HFF-Myc (cell line): ENCODE results near the gene PLCB1.

ENCODE experiments used
- DNase-seq: peaks from one replicate; pipeline ENCODE4 v3.0.0-alpha.2; 2011; ENCODE audit warnings: low read depth; ENCODE audit errors: extremely low read depth
- H3K4me3 ChIP-seq: replicated peaks from 2 replicates; pipeline ENCODE4 v1.5.1; 2011; ENCODE audit warnings: low read depth, mild to moderate bottlenecking, control low read depth, low read length
- TF ChIP-seq, protein P1 (sequence below): IDR thresholded peaks from 2 replicates; pipeline ENCODE4 v1.5.1; 2012; ENCODE audit warnings: mild to moderate bottlenecking, low read depth, low read length, control low read depth; ENCODE audit errors: missing control alignments

The PLCB1 gene

DNA sequence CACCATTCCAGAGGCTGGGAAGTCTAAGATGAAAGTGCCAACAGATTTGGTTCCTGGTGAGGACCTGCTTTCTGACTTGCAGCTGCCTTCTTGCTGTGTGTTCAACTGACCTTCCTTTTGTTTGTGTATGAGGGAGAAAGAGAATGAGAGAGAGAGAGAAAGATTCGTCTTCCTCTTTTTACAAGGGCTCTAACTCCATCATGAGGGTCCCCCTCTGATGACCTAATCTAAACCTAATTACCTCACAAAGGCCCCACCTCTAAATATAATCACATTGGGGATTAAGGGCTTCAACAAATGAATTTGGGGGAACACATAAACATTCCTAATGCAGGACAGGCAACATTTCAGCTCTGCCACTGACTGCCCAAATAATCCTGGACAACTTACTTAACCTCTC lies 130.7 kb downstream of the PLCB1 start:
- TF ChIP-seq, protein P1, sequence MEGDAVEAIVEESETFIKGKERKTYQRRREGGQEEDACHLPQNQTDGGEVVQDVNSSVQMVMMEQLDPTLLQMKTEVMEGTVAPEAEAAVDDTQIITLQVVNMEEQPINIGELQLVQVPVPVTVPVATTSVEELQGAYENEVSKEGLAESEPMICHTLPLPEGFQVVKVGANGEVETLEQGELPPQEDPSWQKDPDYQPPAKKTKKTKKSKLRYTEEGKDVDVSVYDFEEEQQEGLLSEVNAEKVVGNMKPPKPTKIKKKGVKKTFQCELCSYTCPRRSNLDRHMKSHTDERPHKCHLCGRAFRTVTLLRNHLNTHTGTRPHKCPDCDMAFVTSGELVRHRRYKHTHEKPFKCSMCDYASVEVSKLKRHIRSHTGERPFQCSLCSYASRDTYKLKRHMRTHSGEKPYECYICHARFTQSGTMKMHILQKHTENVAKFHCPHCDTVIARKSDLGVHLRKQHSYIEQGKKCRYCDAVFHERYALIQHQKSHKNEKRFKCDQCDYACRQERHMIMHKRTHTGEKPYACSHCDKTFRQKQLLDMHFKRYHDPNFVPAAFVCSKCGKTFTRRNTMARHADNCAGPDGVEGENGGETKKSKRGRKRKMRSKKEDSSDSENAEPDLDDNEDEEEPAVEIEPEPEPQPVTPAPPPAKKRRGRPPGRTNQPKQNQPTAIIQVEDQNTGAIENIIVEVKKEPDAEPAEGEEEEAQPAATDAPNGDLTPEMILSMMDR, result no peak
- DNase-seq, result no peak
- H3K4me3 ChIP-seq, result no peak overlapping the region

DNA sequence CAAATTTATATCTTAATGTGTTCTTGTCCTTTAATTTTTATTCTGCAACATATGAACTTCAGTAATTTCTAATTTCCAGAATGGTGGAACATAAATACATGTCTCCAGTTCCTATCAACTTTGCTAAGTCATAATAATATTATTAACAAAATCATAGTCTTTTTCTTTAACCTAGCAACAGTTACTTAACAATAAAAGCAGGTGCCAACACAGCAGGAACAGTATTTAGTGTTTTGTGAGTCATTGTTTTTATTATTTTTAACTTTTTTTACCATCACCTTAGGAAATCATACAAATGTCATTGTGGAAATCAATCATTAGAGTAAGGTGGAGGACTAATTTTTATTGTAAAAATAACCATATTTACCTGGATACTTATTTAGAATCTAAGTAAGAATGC lies 133.5 kb downstream of the PLCB1 start:
- TF ChIP-seq, protein P1, result no peak
- no peak for DNase-seq
- no peak overlapping the region for H3K4me3 ChIP-seq

DNA sequence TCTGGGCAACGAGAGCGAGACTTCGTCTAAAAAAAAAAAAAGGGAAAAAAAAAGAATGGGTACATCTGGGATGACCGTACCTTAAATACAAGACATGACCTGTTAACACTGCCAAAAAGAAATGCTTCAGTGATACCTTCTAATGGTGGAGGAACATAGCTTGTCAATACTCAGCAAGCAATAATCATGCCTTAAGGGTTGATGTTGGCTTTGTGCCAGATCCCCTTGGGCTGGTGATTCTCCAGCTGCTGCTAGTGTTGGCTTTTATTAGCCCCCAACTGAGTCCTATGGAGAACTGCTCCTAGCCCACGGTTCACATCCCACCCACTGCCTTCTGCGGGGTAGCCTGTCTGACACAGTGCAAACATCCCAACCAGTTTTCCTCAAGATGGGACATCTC lies 134.9 kb downstream of the PLCB1 start:
- TF ChIP-seq, protein P1, result no peak
- H3K4me3 ChIP-seq, result no peak overlapping the region
- no peak for DNase-seq

DNA sequence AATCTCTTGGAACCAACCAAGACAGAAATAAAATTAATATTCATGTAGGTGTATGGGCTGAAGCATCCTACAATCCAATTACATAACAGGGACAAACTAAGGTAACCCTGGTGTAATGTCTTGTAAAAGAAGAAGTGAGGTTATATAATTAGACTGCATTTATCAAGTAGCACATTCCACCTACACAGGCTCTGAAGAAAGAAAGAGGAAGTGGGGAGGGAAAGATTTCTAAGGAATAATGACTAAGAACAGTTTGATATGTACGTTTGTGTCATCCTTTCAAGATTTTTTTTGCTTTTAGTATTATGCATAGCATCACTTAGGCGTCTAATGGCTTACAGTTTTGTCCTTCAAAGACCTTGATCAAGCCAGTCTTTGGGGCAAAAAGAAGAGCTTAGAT lies 139.7 kb downstream of the PLCB1 start:
- no peak for DNase-seq
- H3K4me3 ChIP-seq, result no peak overlapping the region
- TF ChIP-seq, protein P1, result no peak

DNA sequence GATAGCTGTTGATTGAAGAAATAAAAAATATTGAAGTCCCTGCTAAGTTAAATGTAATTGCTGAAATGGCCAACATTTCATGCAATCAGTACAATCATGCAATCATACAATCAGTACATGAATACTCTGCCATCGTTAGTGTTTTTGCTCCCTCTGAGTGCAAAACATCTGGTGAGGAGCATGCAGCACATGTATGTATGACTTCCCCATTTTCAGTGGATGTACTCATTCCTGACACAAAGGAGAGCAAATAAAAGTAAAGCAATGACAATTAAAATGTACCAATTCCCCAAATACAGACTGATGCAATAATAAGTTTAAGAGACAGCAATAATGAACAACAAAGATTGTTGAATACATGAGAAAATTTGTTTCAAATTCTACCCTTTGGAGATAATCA lies 140.7 kb downstream of the PLCB1 start:
- no peak for DNase-seq
- TF ChIP-seq, protein P1, result no peak

DNA sequence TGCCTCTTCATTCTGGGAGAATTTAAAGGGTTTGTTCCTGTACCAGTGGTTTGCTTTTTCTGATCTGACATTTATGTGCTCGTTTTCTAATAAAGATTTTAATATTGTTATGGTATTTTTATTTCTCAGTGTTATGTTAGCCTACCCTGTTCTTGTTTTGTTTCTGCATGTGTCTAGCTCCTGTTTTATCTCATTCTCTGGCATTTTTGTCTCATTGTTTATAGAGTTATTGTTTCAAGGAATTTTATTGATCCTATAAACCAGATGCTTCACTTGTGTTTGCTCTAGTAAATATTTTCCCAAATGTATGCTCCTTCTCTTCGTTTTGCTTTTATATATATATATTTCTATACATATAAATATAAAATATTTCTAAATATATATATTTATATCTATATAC lies 152.8 kb downstream of the PLCB1 start:
- TF ChIP-seq, protein P1, result no peak
- DNase-seq, result no peak
- no peak overlapping the region for H3K4me3 ChIP-seq

More for the DNA sequence above, 140.7 kb downstream of the PLCB1 start:
- no peak overlapping the region for H3K4me3 ChIP-seq

DNA sequence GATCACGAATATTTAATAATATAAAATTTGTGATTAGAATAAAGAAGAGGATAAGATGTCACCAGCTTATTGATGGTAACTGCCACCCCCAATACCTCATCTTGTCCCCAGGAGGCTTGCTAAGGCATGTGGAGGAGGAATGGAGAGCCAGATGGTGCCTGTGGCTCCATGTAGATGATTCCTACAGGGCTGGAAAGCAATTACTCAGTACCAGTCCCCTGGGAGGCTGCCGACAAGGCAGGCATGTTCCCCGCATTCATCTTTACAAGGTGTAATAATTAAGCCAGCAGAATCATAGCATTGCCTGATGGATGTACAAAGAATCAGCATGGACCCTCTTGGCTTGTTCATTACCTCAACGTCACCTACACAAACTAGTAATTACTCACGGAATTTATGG lies 155.3 kb downstream of the PLCB1 start:
- TF ChIP-seq, protein P1, result no peak
- no peak for DNase-seq
- no peak overlapping the region for H3K4me3 ChIP-seq
